ENCODE data around the gene DHRS3. TPM values are rescaled to one million over a fixed set of nuclear protein-coding genes. Genes with fewer than 3 reads are reported as not detected.

Gene DHRS3
- total RNA-seq, 1 experiment from 2014 or later = 37.7 TPM

- H3K4me1 Mint-ChIP-seq = peaks cover 16% of the 10 kb centered on the region
- ChIA-PET CTCF (no interaction called here), POLR2A (no interaction called here)
- peaks cover 4% of the 10 kb centered on the region for H3K9me3 Mint-ChIP-seq
- no peak overlapping the region for H3K4me3 Mint-ChIP-seq
- H3K27me3 Mint-ChIP-seq (ENCODE audit: low read depth) = no peaks in the 10 kb centered on the region; the same call in 1 of the 2 replicates
- DNase-seq (ENCODE audit: low spot score) (peak; percentile 5), ATAC-seq (no peak)
- TF ChIP-seq ZNF532 (CRISPR knock-in tag; IDR thresholded peaks at IDR 0.05; ENCODE audit: borderline replicate concordance) = no peak
- TF ChIP-seq E2F5 (CRISPR knock-in tag; IDR thresholded peaks at IDR 0.05) = no peak
- no peak for TF ChIP-seq ETV6 (CRISPR knock-in tag; IDR thresholded peaks at IDR 0.05)
- TF ChIP-seq USF1 (CRISPR knock-in tag; IDR thresholded peaks at IDR 0.05) = no peak
- no peak for TF ChIP-seq TP53 (CRISPR knock-in tag; IDR thresholded peaks at IDR 0.05)
- TF ChIP-seq EMX1 (CRISPR knock-in tag; IDR thresholded peaks at IDR 0.05) = no peak
- no peak for TF ChIP-seq KAT7 (CRISPR knock-in tag; IDR thresholded peaks at IDR 0.05; ENCODE audit: borderline replicate concordance)
- no peak for TF ChIP-seq ZMAT4 (CRISPR knock-in tag; IDR thresholded peaks at IDR 0.05)
- no peak for TF ChIP-seq NR2C2 (CRISPR knock-in tag; IDR thresholded peaks at IDR 0.05)
- no peak for TF ChIP-seq PRRX2 (CRISPR knock-in tag; IDR thresholded peaks at IDR 0.05)
- TF ChIP-seq TEAD4 (CRISPR knock-in tag; IDR thresholded peaks at IDR 0.05) = no peak
- no peak for TF ChIP-seq STAT6 (CRISPR knock-in tag; conservative IDR thresholded peaks at IDR 0.05; ENCODE audit: low read depth)
- TF ChIP-seq NFYB (CRISPR knock-in tag; conservative IDR thresholded peaks at IDR 0.05; ENCODE audit: low read depth) = no peak
- TF ChIP-seq ATF2 (CRISPR knock-in tag; IDR thresholded peaks at IDR 0.05; ENCODE audit: borderline replicate concordance, low read depth) = no peak
- TF ChIP-seq ATF3 (CRISPR knock-in tag; conservative IDR thresholded peaks at IDR 0.05) = no peak
- no peak for TF ChIP-seq FOXK1 (CRISPR knock-in tag; IDR thresholded peaks at IDR 0.05)
- TF ChIP-seq MYBL2 (CRISPR knock-in tag; IDR thresholded peaks at IDR 0.05) = no peak
- no peak for TF ChIP-seq ZNF219 (CRISPR knock-in tag; IDR thresholded peaks at IDR 0.05; ENCODE audit: borderline replicate concordance)
- no peaks in the 10 kb centered on the region for H3K36me3 Mint-ChIP-seq
- H3K27ac Mint-ChIP-seq = no peak overlapping the region
Observed at GRCh38 chr1:12549460-12550349, 68.3 kb downstream of the DHRS3 start.

All from WTC11 (cell line).